ENCODE data around the gene SOS2.

DNA sequence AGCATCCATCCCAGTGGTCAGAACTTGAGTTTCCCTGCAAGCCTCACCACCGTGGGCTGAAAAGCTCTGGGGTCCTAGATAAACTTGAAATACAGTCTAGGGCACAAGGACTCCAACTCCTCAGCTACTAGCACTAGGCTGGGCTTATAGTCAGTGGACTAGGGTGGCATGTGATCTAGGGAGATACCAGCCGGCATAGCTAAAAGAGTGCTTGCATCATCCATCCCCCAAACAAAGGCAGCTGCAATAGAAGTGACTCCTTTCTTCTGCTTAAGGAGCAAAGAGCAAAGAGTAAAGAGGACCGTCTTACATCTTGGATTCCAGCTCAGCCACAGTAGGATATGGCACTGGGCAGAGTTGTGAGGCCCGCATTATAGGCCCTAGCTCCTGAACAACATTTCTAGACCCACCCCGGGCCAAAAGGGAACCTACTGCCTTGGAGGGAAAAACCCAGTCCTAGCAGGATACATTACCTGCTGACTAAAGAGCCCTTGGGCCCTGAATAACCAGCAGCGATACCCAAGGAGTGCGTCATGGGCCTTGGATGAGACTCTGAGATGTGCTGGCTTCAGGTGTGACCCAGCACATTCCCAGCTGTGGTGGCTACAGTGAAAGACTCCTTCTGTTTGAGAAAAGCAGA, 17.9 kb upstream of the SOS2 start:
- TF ChIP-seq GABPA (IDR thresholded peaks at IDR 0.05 in 1 of 2, conservative IDR thresholded peaks at IDR 0.05 in 1 of 2) = no peak
- no peak for TF ChIP-seq TAF1 (conservative IDR thresholded peaks at IDR 0.05)
- TF ChIP-seq, protein P1, sequence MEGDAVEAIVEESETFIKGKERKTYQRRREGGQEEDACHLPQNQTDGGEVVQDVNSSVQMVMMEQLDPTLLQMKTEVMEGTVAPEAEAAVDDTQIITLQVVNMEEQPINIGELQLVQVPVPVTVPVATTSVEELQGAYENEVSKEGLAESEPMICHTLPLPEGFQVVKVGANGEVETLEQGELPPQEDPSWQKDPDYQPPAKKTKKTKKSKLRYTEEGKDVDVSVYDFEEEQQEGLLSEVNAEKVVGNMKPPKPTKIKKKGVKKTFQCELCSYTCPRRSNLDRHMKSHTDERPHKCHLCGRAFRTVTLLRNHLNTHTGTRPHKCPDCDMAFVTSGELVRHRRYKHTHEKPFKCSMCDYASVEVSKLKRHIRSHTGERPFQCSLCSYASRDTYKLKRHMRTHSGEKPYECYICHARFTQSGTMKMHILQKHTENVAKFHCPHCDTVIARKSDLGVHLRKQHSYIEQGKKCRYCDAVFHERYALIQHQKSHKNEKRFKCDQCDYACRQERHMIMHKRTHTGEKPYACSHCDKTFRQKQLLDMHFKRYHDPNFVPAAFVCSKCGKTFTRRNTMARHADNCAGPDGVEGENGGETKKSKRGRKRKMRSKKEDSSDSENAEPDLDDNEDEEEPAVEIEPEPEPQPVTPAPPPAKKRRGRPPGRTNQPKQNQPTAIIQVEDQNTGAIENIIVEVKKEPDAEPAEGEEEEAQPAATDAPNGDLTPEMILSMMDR (IDR thresholded peaks at IDR 0.05; ENCODE audit: low read depth, low read length, missing input control) = no peak
- TF ChIP-seq, protein P2, sequence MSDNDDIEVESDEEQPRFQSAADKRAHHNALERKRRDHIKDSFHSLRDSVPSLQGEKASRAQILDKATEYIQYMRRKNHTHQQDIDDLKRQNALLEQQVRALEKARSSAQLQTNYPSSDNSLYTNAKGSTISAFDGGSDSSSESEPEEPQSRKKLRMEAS (IDR thresholded peaks at IDR 0.05) = no peak
